ENCODE results near the gene MVB12B.

- no peak for TF ChIP-seq POLR2AphosphoS5 (IDR thresholded peaks at IDR 0.05)
- no peak for TF ChIP-seq CTCF (IDR thresholded peaks at IDR 0.05 in 8 of 11, conservative IDR thresholded peaks at IDR 0.05 in 3 of 11)
These were observed 159.0 kb downstream of the MVB12B start for GRCh38 chr9:126485662-126486061.
